IPS-18a (cell line): Measurements from ENCODE around the gene HIPK2.

ENCODE experiments used
- H3K27ac ChIP-seq: one replicate; pipeline ENCODE4 v1.5.1; 2013; ENCODE audit warnings: low read length
- H3K27me3 ChIP-seq: one replicate; pipeline ENCODE4 v1.6.1; 2013; ENCODE audit warnings: mild to moderate bottlenecking, low read length; ENCODE audit not compliant: control insufficient read depth, insufficient read depth
- H3K36me3 ChIP-seq: one replicate; pipeline ENCODE4 v1.6.1; 2013; ENCODE audit warnings: low read depth, low read length; ENCODE audit not compliant: control insufficient read depth
- H3K4me1 ChIP-seq: one replicate; pipeline ENCODE4 v1.6.1; 2013; ENCODE audit warnings: low read depth, low read length; ENCODE audit not compliant: control insufficient read depth
- H3K4me3 ChIP-seq: one replicate; pipeline ENCODE4 v1.5.1; 2013; ENCODE audit warnings: low read length
- H3K9ac ChIP-seq: one replicate; pipeline ENCODE4 v1.6.1; 2013; ENCODE audit warnings: mild to moderate bottlenecking, low read length, moderate library complexity
- H3K9me3 ChIP-seq: one replicate; pipeline ENCODE4 v1.6.1; 2013; ENCODE audit warnings: low read depth, low read length; ENCODE audit not compliant: control insufficient read depth

The HIPK2 gene

DNA sequence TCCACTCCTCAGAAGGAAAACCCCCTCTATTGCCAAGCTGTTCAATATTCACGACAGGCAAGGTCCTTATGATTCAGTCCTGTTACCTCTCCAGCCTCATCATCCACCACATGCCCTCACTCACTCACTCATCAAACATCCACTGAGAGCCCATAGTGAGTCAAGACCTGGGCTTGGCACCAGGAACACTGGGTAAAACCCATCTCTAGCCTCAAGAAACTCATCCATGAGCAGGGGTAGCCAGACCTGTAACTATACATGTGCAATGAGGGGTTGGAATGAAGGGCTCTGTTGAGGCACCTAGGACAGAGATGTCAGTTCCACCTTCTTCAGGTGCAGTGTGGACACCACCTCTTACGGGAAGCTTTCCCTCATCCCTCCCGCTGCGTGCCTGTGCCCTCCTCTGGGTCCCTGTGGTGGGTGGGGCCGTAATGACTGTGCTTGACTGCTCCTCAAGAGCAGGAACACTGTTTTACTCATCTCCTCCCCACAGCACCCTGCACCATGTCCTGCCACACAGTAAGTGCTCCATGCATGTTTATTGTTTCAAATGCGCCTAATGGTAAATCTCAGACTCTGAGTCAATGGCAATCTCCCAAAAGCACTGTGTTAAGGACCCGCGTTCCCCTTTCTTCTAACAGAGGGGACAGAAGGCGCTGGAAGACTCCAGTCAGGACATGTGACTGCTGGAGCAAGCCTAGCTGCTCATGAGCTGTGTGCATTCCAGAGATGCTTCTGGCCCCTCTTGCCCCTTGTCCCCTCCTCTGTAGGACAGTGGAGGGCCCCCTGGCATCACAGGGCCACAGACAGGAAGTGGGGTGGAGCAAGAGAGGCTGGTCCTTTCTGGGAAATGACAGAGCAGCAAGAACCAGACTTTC, 95.4 kb downstream of the HIPK2 start:
- H3K9me3 ChIP-seq = no peaks in the 10 kb centered on the region
- H3K36me3 ChIP-seq = no peaks in the 10 kb centered on the region
- H3K4me1 ChIP-seq = peaks cover 17% of the 10 kb centered on the region
- no peak overlapping the region for H3K27ac ChIP-seq
- H3K9ac ChIP-seq = no peak overlapping the region
- H3K27me3 ChIP-seq = no peaks in the 10 kb centered on the region
- no peak overlapping the region for H3K4me3 ChIP-seq

GRCh38 chr7:139681812-139682135, 96.0 kb downstream of the HIPK2 start:
- peaks cover 17% of the 10 kb centered on the region for H3K4me1 ChIP-seq
- no peaks in the 10 kb centered on the region for H3K36me3 ChIP-seq
- no peak overlapping the region for H3K27ac ChIP-seq

DNA sequence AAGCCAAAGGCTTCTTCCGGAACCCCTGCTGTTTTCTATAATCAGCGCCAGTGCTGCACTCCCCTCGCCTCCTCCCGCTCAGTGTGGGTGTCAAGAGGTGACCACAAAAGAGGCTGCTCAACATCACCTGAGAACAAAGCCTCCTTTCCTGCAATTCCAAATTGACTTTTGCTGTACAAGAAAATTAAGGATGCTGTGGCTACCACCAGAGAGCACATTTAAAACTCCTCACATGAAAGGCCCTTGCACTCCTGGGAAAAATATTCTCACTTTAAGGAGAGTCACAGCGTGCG, 96.4 kb downstream of the HIPK2 start:
- Histone ChIP-seq H3K4me1 (peaks cover 17% of the 10 kb centered on the region), H3K27ac (no peak overlapping the region), H3K9ac (no peak overlapping the region), H3K27me3 (no peaks in the 10 kb centered on the region), H3K36me3 (no peaks in the 10 kb centered on the region), H3K9me3 (no peaks in the 10 kb centered on the region), H3K4me3 (no peak overlapping the region)

More at GRCh38 chr7:139681812-139682135, 96.0 kb downstream of the HIPK2 start:
- Histone ChIP-seq H3K9me3 (no peaks in the 10 kb centered on the region), H3K27me3 (no peaks in the 10 kb centered on the region), H3K4me3 (no peak overlapping the region), H3K9ac (no peak overlapping the region)

DNA sequence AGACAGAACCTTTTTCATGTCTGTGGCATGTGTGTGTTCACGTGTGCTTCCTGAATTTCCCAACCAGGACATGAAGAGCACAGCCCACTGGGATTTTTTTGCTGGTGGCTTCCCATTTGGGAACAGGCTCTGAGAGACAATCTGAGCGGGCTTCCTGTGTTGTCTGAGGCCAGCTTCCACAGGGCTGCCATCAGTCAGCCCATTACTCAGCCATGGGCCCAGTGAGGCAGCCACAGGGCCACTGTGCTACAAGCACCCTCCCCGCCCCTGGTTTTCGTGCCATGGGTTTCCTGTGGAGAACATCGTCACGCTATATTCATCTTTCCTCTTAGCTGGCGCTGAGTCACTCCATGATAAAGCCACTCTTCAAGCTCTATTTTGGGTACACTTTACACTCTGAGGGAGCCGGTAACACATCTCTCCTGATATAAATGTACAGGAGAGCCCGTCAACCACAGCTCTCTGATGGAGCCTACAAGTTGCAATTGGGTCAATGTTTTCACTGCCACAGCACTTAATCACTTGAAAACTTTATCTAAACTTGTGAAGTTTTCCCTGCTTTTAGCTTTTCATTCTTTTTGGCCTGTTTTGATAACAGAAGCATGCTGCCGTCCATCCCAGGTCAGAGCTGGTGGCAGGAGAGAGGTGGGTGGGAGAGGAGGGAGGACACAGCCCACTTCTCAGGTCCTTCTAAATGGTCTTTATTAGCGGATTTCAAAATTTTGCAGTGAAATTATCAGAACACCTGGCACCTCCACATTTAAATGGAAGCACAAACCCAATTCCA, 96.9 kb downstream of the HIPK2 start:
- H3K4me1 ChIP-seq = peaks cover 17% of the 10 kb centered on the region
- H3K9me3 ChIP-seq = no peaks in the 10 kb centered on the region
- no peak overlapping the region for H3K27ac ChIP-seq
- H3K27me3 ChIP-seq = no peaks in the 10 kb centered on the region
- H3K9ac ChIP-seq = no peak overlapping the region
- H3K4me3 ChIP-seq = no peak overlapping the region
- H3K36me3 ChIP-seq = no peaks in the 10 kb centered on the region

GRCh38 chr7:139679731-139680594, 97.8 kb downstream of the HIPK2 start:
- H3K9ac ChIP-seq = no peak overlapping the region
- H3K27me3 ChIP-seq = no peaks in the 10 kb centered on the region
- H3K27ac ChIP-seq = no peak overlapping the region
- no peak overlapping the region for H3K4me3 ChIP-seq
- no peaks in the 10 kb centered on the region for H3K36me3 ChIP-seq
- H3K9me3 ChIP-seq = no peaks in the 10 kb centered on the region
- H3K4me1 ChIP-seq = peaks cover 17% of the 10 kb centered on the region

DNA sequence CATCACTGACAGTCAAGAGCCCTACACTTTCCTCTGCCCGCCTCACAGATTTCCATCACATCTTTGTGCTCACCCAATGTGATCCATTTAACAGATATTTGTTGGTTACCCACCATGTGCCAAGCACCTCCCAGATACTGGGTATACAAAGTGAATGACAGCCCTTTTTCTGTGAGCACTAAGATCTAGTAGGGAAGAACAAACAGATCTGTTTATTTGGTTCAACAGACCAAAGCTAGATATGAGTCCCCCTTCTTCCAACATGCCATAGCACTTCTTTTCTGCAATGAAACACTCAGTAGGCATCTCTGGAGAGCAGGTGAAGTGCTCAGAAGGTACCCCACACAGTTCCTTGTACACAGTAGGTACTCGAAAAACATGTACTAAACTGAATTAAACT, 101.4 kb downstream of the HIPK2 start:
- H3K4me3 ChIP-seq = no peak overlapping the region
- H3K27me3 ChIP-seq = no peaks in the 10 kb centered on the region
- no peak overlapping the region for H3K27ac ChIP-seq
- no peak overlapping the region for H3K9ac ChIP-seq
- no peaks in the 10 kb centered on the region for H3K9me3 ChIP-seq
- peaks cover 25% of the 10 kb centered on the region for H3K4me1 ChIP-seq
- H3K36me3 ChIP-seq = no peaks in the 10 kb centered on the region

GRCh38 chr7:139675127-139676125, 102.4 kb downstream of the HIPK2 start:
- H3K9me3 ChIP-seq = no peaks in the 10 kb centered on the region
- no peak overlapping the region for H3K4me3 ChIP-seq
- H3K27me3 ChIP-seq = no peaks in the 10 kb centered on the region
- H3K27ac ChIP-seq = no peak overlapping the region
- H3K9ac ChIP-seq = no peak overlapping the region
- no peaks in the 10 kb centered on the region for H3K36me3 ChIP-seq
- peaks cover 21% of the 10 kb centered on the region for H3K4me1 ChIP-seq

DNA sequence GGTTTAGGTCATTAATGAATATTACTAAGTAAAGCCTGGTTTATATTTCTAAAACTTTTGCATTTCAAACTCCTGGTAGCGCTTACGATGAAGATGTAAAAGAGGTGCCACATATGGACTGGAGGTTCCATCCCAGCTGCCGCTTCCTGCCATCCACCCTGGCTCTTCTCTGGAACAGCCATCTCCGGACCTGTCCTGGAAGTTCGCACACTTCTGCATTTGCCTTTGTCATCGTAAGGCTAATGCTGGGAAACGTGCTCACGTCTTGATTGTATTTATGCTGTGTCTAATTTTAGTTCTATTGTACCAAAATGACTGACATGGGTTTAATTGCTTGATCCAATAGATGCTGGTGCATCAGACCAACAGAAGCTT, 103.1 kb downstream of the HIPK2 start:
- Histone ChIP-seq H3K36me3 (no peaks in the 10 kb centered on the region), H3K4me3 (no peak overlapping the region), H3K9me3 (no peaks in the 10 kb centered on the region), H3K9ac (no peak overlapping the region), H3K27ac (no peak overlapping the region), H3K27me3 (no peaks in the 10 kb centered on the region), H3K4me1 (peaks cover 16% of the 10 kb centered on the region)

GRCh38 chr7:139674341-139674740, 103.5 kb downstream of the HIPK2 start:
- no peak overlapping the region for H3K4me3 ChIP-seq
- no peaks in the 10 kb centered on the region for H3K36me3 ChIP-seq
- peaks cover 12% of the 10 kb centered on the region for H3K4me1 ChIP-seq
- H3K27me3 ChIP-seq = no peaks in the 10 kb centered on the region
- no peaks in the 10 kb centered on the region for H3K9me3 ChIP-seq
- no peak overlapping the region for H3K9ac ChIP-seq
- H3K27ac ChIP-seq = no peak overlapping the region

DNA sequence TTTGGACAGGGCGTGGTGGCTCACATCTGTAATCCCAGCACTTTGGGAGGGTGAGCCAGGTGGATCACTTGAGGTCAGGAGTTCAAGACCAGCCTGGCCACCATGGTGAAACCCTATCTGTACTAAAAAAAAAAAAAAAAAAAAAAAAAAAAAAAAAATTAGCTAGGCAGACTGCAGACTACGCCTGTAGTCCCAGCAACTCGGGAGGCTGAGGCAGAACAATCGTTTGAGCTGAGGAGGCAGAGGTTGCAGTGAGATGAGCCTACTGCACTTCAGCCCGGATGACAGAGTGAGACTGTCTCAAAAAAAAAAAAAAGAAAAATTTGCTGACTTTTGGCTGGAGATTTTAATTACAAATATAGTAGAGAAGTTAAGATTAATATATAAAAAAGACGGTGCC, 104.0 kb downstream of the HIPK2 start:
- no peak overlapping the region for H3K9ac ChIP-seq
- no peaks in the 10 kb centered on the region for H3K36me3 ChIP-seq
- H3K27ac ChIP-seq = no peak overlapping the region
- peaks cover 10% of the 10 kb centered on the region for H3K4me1 ChIP-seq
- no peaks in the 10 kb centered on the region for H3K27me3 ChIP-seq
- H3K4me3 ChIP-seq = no peak overlapping the region
- no peaks in the 10 kb centered on the region for H3K9me3 ChIP-seq
